LNCaP clone FGC (cell line): ENCODE measurements around the gene CFHR5.
"Not testable (repeated sequence)": the region's sequence is repeated elsewhere in the genome, so short reads cannot be mapped to it uniquely, and the experiment has no call there.

ENCODE experiments used
- DNase-seq: peaks from one replicate; pipeline ENCODE4 v3.0.0-alpha.2; 2011; ENCODE audit warnings: low read depth
- H3K4me3 ChIP-seq: 2 replicates; pipeline ENCODE4 v1.5.1; 2011; ENCODE audit warnings: mild to moderate bottlenecking, low read depth, low read length, control low read depth
- TF ChIP-seq, protein P1 (sequence below): IDR thresholded peaks from 2 replicates; pipeline ENCODE4 v1.5.1; 2012; ENCODE audit warnings: mild to moderate bottlenecking; ENCODE audit not compliant: control insufficient read depth, insufficient read depth; ENCODE audit errors: extremely low read depth

CFHR5 gene

DNA sequence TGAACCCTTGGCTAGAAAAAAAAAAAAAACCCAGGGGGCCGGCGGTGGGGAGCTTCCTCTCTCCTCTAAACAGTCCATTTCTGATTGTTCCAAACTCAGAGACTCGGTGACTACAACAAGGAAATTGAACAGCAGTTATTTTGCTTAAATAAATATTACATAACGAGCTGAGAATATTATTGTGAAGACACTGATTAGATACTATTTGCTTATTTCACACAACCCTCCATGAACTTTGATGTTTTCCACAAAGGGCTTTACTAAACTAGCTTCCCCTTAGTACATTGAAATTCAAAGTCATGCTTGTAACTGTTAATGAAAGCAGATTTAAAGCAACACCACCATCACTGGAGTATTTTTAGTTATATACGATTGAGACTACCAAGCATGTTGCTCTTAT, at the start of gene CFHR5:
Gene CFHR5, plus strand, starts transcription at position 279 of the 400 bp plus-strand sequence. Its CDS starts 109 bp downstream, at position 388.
- TF ChIP-seq, protein P1, sequence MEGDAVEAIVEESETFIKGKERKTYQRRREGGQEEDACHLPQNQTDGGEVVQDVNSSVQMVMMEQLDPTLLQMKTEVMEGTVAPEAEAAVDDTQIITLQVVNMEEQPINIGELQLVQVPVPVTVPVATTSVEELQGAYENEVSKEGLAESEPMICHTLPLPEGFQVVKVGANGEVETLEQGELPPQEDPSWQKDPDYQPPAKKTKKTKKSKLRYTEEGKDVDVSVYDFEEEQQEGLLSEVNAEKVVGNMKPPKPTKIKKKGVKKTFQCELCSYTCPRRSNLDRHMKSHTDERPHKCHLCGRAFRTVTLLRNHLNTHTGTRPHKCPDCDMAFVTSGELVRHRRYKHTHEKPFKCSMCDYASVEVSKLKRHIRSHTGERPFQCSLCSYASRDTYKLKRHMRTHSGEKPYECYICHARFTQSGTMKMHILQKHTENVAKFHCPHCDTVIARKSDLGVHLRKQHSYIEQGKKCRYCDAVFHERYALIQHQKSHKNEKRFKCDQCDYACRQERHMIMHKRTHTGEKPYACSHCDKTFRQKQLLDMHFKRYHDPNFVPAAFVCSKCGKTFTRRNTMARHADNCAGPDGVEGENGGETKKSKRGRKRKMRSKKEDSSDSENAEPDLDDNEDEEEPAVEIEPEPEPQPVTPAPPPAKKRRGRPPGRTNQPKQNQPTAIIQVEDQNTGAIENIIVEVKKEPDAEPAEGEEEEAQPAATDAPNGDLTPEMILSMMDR, result no peak
- no peak within 1 kb of the TSS for H3K4me3 ChIP-seq
- DNase-seq, result peak; percentile 4

DNA sequence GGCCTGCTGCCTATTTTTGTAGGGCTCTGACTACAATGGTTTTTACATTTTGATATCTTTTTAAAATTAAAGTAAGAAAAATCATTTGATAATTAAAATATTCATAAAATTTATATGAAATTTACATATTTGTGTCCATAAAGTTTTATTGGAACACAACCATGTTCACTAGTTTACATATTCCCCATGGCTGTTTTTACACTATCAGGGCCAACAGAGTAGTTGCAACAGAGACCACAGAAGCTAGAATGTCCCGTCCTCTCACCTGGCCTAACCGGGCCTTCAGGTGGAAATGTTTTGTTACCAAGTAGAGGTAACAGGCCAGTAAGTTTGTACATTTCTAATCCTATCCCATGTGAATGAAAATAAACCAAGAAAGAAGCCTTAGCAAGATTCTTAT, 44.5 kb upstream of the CFHR5 start:
- not testable (repeated sequence) for H3K4me3 ChIP-seq, DNase-seq

DNA sequence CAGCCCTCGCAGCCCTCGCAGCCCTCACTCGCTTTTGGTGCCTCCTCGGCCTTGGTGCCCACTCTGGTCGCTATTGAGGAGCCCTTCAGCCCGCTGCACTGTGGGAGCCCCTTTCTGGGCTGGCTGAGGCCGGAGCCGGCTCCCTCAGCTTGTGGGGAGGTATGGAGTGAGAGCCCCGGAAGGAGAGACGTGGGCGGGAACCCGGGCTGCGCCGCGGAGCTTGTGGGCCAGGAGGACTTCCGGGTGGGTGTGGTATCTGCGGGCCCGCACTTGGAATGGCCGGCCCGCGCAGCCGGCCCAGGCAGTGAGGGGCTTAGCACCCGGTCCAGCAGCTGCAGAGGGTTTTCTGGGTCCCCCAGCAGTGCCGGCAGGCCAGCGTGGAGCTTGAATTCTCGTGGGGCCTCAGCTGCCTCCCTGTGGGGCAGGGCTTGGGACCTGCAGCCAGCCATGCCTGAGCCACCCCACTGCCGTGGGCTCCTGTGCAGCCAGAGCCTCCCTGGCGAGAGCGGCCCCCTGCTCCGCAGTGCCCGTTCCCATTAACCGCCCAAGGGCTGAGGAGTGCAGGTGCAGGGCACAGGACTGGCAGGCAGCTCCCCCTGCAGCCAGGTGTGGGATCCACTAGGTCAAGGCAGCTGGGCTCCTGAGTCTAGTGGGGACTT, 43.7 kb upstream of the CFHR5 start:
- H3K4me3 ChIP-seq, result peak overlapping the region; percentile 1; the same call in 1 of the 2 replicates
- no peak for DNase-seq

DNA sequence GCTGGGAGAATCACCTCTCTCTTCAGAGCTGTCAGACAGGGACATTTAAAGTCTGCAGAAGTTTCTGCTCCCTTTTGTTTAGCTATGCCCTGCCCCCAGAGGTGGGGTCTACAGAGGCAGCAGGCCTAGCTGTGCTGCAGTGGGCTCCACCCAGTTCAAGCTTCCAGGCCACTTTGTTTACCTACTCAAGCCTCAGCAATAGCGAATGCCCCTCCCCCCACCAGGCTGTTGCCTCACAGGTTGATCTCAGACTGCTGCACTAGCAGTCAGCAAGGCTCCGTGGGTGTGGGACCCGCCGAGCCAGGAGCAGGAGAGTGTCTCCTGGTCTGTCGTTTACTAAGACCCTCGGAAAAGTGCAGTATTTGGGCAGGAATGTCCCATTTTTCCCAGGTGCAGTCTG, 35.9 kb upstream of the CFHR5 start:
- not testable (repeated sequence) for H3K4me3 ChIP-seq, DNase-seq

More for the DNA sequence above, 43.7 kb upstream of the CFHR5 start:
- TF ChIP-seq, protein P1, result peak; percentile 24; the same call in 1 of the 2 replicates

DNA sequence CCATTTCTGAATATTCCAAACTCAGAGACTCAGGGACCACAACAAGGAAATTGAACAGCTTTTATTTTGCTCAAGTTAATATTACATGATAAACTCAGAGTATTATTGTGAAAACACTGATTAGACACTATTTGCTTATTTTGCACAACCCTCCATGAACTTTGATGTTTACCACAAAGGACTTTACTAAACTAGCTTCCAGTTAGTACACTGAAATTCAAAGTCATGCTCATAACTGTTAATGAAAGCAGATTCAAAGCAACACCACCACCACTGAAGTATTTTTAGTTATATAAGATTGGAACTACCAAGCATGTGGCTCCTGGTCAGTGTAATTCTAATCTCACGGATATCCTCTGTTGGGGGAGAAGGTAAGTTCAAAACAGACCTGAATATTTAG, 33.8 kb upstream of the CFHR5 start, which contains the start of gene CFHR2:
Gene CFHR2, plus strand, starts transcription at position 171 of the 400 bp plus-strand sequence. Its CDS starts 143 bp downstream, at position 314.
- DNase-seq, H3K4me3 ChIP-seq: not testable (repeated sequence)

DNA sequence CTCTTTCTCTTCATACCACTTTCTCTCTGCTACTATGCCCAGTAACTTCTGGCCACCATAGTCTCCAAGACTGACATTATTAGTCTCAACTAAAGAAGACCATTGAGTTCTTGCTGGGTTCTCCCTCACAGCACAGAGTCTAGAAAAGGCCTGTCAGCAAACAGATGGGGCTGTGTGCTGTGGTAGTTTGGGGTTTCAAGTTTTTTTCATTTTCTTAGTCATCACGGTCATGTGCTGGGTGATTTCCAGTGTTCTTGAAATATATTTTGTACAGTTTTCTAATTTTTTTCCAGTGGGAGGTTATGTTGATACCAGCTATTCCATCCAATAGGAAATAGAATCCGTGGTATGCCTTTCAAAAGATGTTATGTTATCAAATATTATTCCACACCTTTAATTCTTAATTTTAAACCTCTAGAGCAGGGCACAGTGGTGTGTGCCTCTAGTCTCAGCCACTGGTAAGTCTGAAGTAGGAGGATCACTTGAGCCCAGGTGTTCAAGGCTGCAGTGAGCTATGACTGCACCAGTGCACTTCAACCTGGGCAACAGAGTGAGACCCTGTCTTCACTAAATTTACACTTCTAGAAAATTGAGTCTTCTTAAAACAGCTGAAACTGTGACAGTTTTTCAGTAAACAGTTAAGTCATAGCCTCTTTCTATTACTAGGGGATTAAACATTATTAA, 25.5 kb upstream of the CFHR5 start:
- TF ChIP-seq, protein P1, result no peak
- no peak for DNase-seq
- no peak overlapping the region for H3K4me3 ChIP-seq

DNA sequence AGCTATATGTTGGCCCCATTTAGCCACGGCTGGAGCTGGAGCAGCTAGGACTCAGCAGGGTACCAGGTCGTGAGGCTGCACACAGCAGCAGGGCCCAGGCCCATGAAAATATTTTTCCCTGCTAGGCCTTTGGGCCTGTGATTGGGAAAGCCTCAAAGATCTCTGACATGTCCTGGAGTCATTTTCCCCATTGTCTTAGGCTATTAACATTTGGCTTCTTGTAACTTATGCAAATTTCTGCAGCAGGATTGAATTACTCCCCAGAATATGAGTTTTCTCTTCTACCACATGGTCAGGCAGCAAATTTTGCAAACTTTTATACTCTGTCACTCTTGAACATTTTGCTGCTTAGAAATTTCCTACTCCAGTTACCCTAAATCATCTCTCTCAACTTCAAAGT, 22.6 kb upstream of the CFHR5 start:
- TF ChIP-seq, protein P1, result no peak
- no peak overlapping the region for H3K4me3 ChIP-seq
- no peak for DNase-seq

DNA sequence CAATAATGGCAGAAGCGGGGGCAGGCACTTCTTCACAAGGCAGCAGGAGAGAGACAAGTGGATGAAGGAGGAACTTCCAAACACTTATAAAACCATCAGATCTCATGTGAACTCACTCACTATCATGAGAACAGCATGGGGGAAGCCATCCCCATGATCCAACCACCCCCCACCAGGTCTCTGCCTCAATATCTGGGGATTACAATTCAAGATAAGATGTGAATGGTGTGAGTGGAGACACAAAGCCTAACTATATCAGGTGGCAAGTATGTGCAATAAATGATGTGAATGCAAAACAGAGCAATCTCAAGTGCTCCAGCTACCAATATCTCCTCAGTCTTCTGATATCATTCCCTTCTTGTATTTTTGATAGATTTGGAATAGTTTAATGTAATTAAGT, 21.4 kb upstream of the CFHR5 start:
- no peak for DNase-seq
- TF ChIP-seq, protein P1, result no peak
- no peak overlapping the region for H3K4me3 ChIP-seq
